Hepatocyte (in vitro differentiated cells): Measurements from ENCODE around the gene MCF2L2. TPM values are rescaled to one million over a fixed set of nuclear protein-coding genes. Genes with fewer than 3 reads are reported as not detected.

ENCODE experiments used
- DNase-seq: peaks from one replicate; pipeline ENCODE4 v3.0.0-alpha.2; 2016; ENCODE audit warnings: low spot score
- H2AFZ ChIP-seq: fragments of 200-600 bp; sonication (generic); 2 replicates; pipeline ENCODE4 v1.6.0; 2016; ENCODE audit warnings: antibody characterized with exemption, mild to moderate bottlenecking
- H3K27ac ChIP-seq: fragments of 200-600 bp; sonication (generic); 2 replicates; pipeline ENCODE4 v1.5.1; 2016; ENCODE audit warnings: mild to moderate bottlenecking
- H3K27me3 ChIP-seq: fragments of 200-600 bp; sonication (generic); 2 replicates; pipeline ENCODE4 v1.6.1; 2016
- H3K36me3 ChIP-seq: fragments of 200-600 bp; sonication (generic); replicated peaks from 2 replicates; pipeline ENCODE4 v1.5.1; 2016; ENCODE audit warnings: low read depth; ENCODE audit not compliant: insufficient read depth
- H3K4me1 ChIP-seq: fragments of 200-600 bp; sonication (generic); 2 replicates; pipeline ENCODE4 v1.5.1; 2016; ENCODE audit warnings: mild to moderate bottlenecking, moderate library complexity; ENCODE audit not compliant: insufficient read depth
- H3K4me2 ChIP-seq: fragments of 200-600 bp; sonication (generic); 2 replicates; pipeline ENCODE4 v1.6.0; 2016
- H3K4me3 ChIP-seq: fragments of 200-600 bp; sonication (generic); 2 replicates; pipeline ENCODE4 v1.5.1; 2016; ENCODE audit warnings: mild to moderate bottlenecking
- H3K79me2 ChIP-seq: fragments of 200-600 bp; sonication (generic); 2 replicates; pipeline ENCODE4 v1.6.0; 2017; ENCODE audit warnings: mild to moderate bottlenecking
- H3K9me2 ChIP-seq: fragments of 200-600 bp; sonication (generic); replicated peaks from 2 replicates; pipeline ENCODE4 v1.6.0; 2017; ENCODE audit warnings: mild to moderate bottlenecking; ENCODE audit not compliant: insufficient read depth
- H3K9me3 ChIP-seq: fragments of 200-600 bp; sonication (generic); 2 replicates; pipeline ENCODE4 v1.5.1; 2016; ENCODE audit warnings: low read depth, mild to moderate bottlenecking
- H4K20me1 ChIP-seq: fragments of 200-600 bp; sonication (generic); 2 replicates; pipeline ENCODE4 v1.6.0; 2016; ENCODE audit warnings: mild to moderate bottlenecking; ENCODE audit not compliant: insufficient read depth, poor library complexity, severe bottlenecking
- EZH2 ChIP-seq: fragments of 200-600 bp; sonication (generic); IDR thresholded peaks from 2 replicates; pipeline ENCODE4 v1.6.1; 2016; ENCODE audit warnings: antibody characterized with exemption, mild to moderate bottlenecking, borderline replicate concordance
- EZH2phosphoT487 ChIP-seq: fragments of 200-600 bp; sonication (generic); IDR thresholded peaks from one replicate; pipeline ENCODE4 v1.6.1; 2018; ENCODE audit warnings: antibody characterized with exemption, mild to moderate bottlenecking, low read depth, moderate library complexity; ENCODE audit not compliant: unreplicated experiment, severe bottlenecking
- WGBS: methylation state at CpG from one replicate; pipeline ENCODE4 v1.1.6; 2016; ENCODE audit warnings: low lambda C conversion rate; ENCODE audit errors: missing lambda C conversion rate; 5-methylcytosine and 5-hydroxymethylcytosine counted together
- polyA plus RNA-seq: library from polyadenylated mRNA; unstranded; fragments of >200 nt; fragmentation: Nextera tagmentation; extraction: Ambion mirVana; gene quantifications from 2 replicates; pipeline ENCODE4 v1.2.1, GENCODE V29; 2016
- total RNA-seq: library from RNA; depleted of rRNA; stranded (reverse); fragments of >200 nt; gene quantifications from 2 replicates; pipeline ENCODE4 v1.2.3, GENCODE V29; 2014
- TF ChIP-seq, protein P1 (sequence below): fragments of 200-600 bp; sonication (generic); IDR thresholded peaks from 2 replicates; pipeline ENCODE4 v1.5.1; 2016; ENCODE audit warnings: antibody characterized with exemption, mild to moderate bottlenecking; ENCODE audit not compliant: poor library complexity

MCF2L2 gene
- total and polyA plus RNA-seq, 2 experiments from 2014 or later: 0.17 to 0.63 TPM

DNA sequence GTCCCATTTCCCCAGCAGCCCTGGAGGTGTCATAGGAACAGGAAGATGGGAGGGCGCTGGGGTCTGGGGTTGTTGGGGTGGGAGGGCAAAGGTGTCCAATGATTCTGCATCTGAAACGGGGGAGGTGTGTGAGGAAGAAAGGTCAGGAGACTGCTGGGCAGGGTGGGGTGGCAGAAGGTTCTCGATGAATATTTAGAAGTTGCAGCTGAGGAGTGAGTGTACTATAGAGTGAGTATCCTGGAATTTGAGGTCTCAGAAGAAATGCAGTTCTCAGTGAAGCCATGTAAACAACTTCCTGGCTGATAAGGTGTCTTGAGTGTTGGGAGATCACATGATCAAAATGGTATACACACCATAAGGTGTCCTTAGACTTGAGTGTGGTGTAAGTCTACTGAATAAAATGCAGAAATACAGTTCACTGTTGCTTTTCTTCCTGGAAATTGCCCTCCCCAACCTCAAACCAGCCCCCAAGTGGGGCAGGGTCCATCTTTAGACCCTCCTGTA is 165.5 kb downstream of the MCF2L2 start:
- TF ChIP-seq EZH2 (no peak), EZH2phosphoT487 (no peak)
- TF ChIP-seq, protein P1, sequence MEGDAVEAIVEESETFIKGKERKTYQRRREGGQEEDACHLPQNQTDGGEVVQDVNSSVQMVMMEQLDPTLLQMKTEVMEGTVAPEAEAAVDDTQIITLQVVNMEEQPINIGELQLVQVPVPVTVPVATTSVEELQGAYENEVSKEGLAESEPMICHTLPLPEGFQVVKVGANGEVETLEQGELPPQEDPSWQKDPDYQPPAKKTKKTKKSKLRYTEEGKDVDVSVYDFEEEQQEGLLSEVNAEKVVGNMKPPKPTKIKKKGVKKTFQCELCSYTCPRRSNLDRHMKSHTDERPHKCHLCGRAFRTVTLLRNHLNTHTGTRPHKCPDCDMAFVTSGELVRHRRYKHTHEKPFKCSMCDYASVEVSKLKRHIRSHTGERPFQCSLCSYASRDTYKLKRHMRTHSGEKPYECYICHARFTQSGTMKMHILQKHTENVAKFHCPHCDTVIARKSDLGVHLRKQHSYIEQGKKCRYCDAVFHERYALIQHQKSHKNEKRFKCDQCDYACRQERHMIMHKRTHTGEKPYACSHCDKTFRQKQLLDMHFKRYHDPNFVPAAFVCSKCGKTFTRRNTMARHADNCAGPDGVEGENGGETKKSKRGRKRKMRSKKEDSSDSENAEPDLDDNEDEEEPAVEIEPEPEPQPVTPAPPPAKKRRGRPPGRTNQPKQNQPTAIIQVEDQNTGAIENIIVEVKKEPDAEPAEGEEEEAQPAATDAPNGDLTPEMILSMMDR: no peak
- DNase-seq: no peak
- Histone ChIP-seq H3K4me1 (peaks cover 68% of the 10 kb centered on the region), H3K27ac (peak overlapping the region; percentile 82), H3K9me2 (no peaks in the 10 kb centered on the region), H3K9me3 (no peaks in the 10 kb centered on the region), H4K20me1 (peaks cover 26% of the 10 kb centered on the region), H3K4me3 (no peak overlapping the region), H3K27me3 (no peaks in the 10 kb centered on the region), H3K36me3 (no peaks in the 10 kb centered on the region), H3K79me2 (peaks cover 95% of the 10 kb centered on the region), H3K4me2 (peak overlapping the region; percentile 21), H2AFZ (no peak overlapping the region)
- 96% methylated on average over 3 of the region's 3 CpGs for WGBS

DNA sequence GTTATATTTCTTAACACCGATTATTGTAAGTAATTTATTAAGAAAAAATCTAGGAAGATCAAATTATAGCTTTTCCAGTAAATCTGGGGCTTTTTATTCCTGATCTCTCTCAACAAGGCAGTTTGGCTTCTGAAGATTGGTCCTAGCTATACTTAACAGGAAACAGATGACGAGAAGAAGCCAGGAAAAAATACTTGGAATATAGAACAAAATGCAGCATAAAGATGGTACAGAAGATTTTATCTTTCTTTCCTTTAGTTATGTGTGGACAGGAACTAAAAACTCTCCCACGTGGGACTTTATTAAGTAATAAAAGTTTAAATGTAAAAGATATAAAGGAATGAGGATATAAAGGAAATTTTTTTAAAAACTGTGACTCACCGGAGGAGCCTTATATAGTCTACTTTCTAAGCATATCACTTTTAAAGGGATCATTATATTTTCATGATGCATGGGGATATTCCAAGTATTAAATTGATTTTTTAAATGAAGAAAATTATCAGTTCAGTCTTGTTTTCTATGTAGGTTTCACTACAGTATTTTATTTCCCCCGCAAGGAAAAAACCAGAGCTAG is 167.2 kb downstream of the MCF2L2 start:
- H3K79me2 ChIP-seq: peaks cover 97% of the 10 kb centered on the region
- no peak for DNase-seq
- peaks cover 26% of the 10 kb centered on the region for H4K20me1 ChIP-seq
- no peaks in the 10 kb centered on the region for H3K9me2 ChIP-seq
- H3K27ac ChIP-seq: peak overlapping the region; percentile 24
- TF ChIP-seq, protein P1: no peak
- no peak for TF ChIP-seq EZH2phosphoT487
- no peak for TF ChIP-seq EZH2
- H3K9me3 ChIP-seq: no peaks in the 10 kb centered on the region
- 69% methylated on average over 5 of the region's 5 CpGs for WGBS
- H3K27me3 ChIP-seq: no peaks in the 10 kb centered on the region
- H2AFZ ChIP-seq: no peak overlapping the region
- peak overlapping the region; percentile 16 for H3K4me2 ChIP-seq
- H3K4me3 ChIP-seq: no peak overlapping the region
- H3K4me1 ChIP-seq: peaks cover 59% of the 10 kb centered on the region
- H3K36me3 ChIP-seq: no peaks in the 10 kb centered on the region

DNA sequence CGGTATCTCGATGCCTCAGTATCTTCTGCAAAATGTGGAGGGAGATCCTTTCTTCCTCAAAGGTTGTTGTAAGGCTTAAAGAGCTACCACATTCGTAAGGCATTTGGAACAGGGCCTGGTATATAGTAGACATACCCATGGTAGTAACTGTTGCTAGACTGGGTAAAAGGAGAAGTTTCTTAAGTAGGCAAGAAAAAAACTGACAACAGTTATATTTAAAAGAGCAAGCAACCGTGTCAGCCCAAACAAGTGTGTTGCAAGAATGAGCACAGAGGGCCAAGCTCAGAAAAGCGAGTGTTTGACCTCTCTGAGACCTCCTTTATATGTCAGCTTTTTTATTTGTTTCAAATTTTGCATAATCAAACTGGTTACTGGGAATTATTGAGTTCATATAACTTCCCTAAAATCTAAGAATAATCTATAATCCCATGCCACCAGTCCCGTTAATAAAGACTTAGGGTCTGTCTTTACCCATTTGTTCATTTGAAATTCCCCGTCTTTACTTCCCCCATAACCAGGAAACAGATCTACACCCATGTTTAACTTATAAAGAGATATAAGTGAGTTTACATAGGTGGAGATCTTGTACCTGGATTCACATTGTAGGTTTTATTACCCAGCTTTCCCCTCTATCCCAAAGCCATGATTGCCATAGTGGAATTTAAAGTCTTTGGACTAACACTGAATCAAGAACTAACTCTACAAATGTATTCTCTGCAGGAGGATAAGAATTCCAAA is 168.1 kb downstream of the MCF2L2 start:
- Histone ChIP-seq H3K4me1 (peaks cover 50% of the 10 kb centered on the region), H4K20me1 (peaks cover 25% of the 10 kb centered on the region), H3K27ac (peak overlapping the region; percentile 24), H2AFZ (no peak overlapping the region), H3K36me3 (no peaks in the 10 kb centered on the region), H3K9me3 (no peaks in the 10 kb centered on the region), H3K4me2 (peak overlapping the region; percentile 16), H3K4me3 (no peak overlapping the region), H3K27me3 (no peaks in the 10 kb centered on the region), H3K79me2 (peaks cover 100% of the 10 kb centered on the region), H3K9me2 (no peaks in the 10 kb centered on the region)
- no peak for DNase-seq
- TF ChIP-seq, protein P1: no peak
- WGBS: 81% methylated on average over 7 of the region's 7 CpGs
